OCI-LY7 (cell line): ENCODE results near the gene RNF130. TPM values are rescaled to one million over a fixed set of nuclear protein-coding genes. Genes with fewer than 3 reads are reported as not detected.

ENCODE experiments used
- BruUV-seq: library from RNA; stranded (reverse); fragments of 400-500 nt; replicated peaks from 2 replicates; lab custom pipeline; 2021; lab: Mats Ljungman, UMichigan
- CTCF ChIA-PET: fragments of 300-600 bp; sonication (Branson Sonifier 250); formaldehyde crosslinking; loops from one replicate; lab custom pipeline; 2022; ENCODE audit warnings: antibody characterized with exemption; ENCODE audit not compliant: unreplicated experiment; lab: Charles Lee
- POLR2A ChIA-PET: fragments of 300-600 bp; sonication (Branson Sonifier 250); formaldehyde crosslinking; loops from one replicate; lab custom pipeline; 2022; ENCODE audit warnings: antibody characterized with exemption; lab: Charles Lee
- DNase-seq: peaks from one replicate; pipeline ENCODE4 v3.0.0-alpha.2; 2015; ENCODE audit warnings: low spot score
- H2AFZ ChIP-seq: fragments of 200-600 bp; sonication (generic), shearing (Covaris generic); 2 replicates; pipeline ENCODE4 v1.6.1; 2014; ENCODE audit warnings: mild to moderate bottlenecking, antibody characterized with exemption, low read length, moderate library complexity
- H3K27ac ChIP-seq: fragments of 200-600 bp; sonication (generic); 2 replicates; pipeline ENCODE4 v1.5.1; 2014; ENCODE audit warnings: mixed run types, low read depth, mild to moderate bottlenecking, moderate library complexity, low read length, inconsistent platforms; ENCODE audit not compliant: poor library complexity, severe bottlenecking
- H3K36me3 ChIP-seq: fragments of 200-600 bp; sonication (generic); 2 replicates; pipeline ENCODE4 v1.6.1; 2014; ENCODE audit warnings: mild to moderate bottlenecking, antibody characterized with exemption, low read length, moderate library complexity, mixed read lengths; ENCODE audit not compliant: insufficient read depth
- H3K4me1 ChIP-seq: fragments of 200-600 bp; sonication (generic); 2 replicates; pipeline ENCODE4 v1.5.1; 2014; ENCODE audit warnings: mild to moderate bottlenecking, low read length; ENCODE audit not compliant: insufficient read depth, poor library complexity, severe bottlenecking
- H3K4me2 ChIP-seq: fragments of 200-600 bp; sonication (generic); 2 replicates; pipeline ENCODE4 v1.6.1; 2014; ENCODE audit warnings: mild to moderate bottlenecking, low read length
- H3K4me3 ChIP-seq: fragments of 200-600 bp; sonication (generic); 2 replicates; pipeline ENCODE4 v1.5.1; 2014; ENCODE audit warnings: mild to moderate bottlenecking, low read depth, low read length; ENCODE audit not compliant: poor library complexity, severe bottlenecking
- H3K79me2 ChIP-seq: fragments of 200-600 bp; sonication (generic); 2 replicates; pipeline ENCODE4 v1.6.1; 2016; ENCODE audit warnings: low read depth, mild to moderate bottlenecking, low read length, moderate library complexity, mixed read lengths; ENCODE audit not compliant: insufficient read depth
- H3K9me2 ChIP-seq: fragments of 200-600 bp; sonication (generic); 2 replicates; pipeline ENCODE4 v1.6.1; 2016; ENCODE audit warnings: mild to moderate bottlenecking, low read length, mixed read lengths; ENCODE audit not compliant: insufficient read depth
- H3K9me3 ChIP-seq: fragments of 200-600 bp; sonication (generic); 2 replicates; pipeline ENCODE4 v1.6.1; 2014; ENCODE audit warnings: mild to moderate bottlenecking, mixed run types, low read length, mixed read lengths
- H4K20me1 ChIP-seq: fragments of 200-600 bp; sonication (generic); 2 replicates; pipeline ENCODE4 v1.6.1; 2014; ENCODE audit warnings: mild to moderate bottlenecking, antibody characterized with exemption, low read length, moderate library complexity, mixed read lengths; ENCODE audit not compliant: insufficient read depth
- EZH2phosphoT487 ChIP-seq: fragments of 200-600 bp; sonication (generic); IDR thresholded peaks from 2 replicates; pipeline ENCODE4 v1.6.1; 2018; ENCODE audit warnings: low read depth, borderline replicate concordance, mild to moderate bottlenecking, mixed run types, antibody characterized with exemption, low read length, moderate library complexity, mixed read lengths
- intact Hi-C: fragments of 100-400 bp; cut with micrococcal nuclease; formaldehyde crosslinking; loops from one replicate; pipeline ENCODE4 v1.10.0; 2022; ENCODE audit not compliant: unreplicated experiment
- total RNA-seq, 2 experiments: library from RNA; depleted of rRNA in 1 of 2; stranded (reverse); fragments of >200 nt in 1 of 2; shearing (Covaris generic) in 1 of 2; gene quantifications; 2 replicates each; pipeline ENCODE4 v1.2.3, GENCODE V29; 2014 to 2022
- TF ChIP-seq, protein P1 (sequence below): fragments of 200-600 bp; sonication (generic); conservative IDR thresholded peaks from 2 replicates; pipeline ENCODE4 v1.5.1; 2014; ENCODE audit warnings: mild to moderate bottlenecking, antibody characterized with exemption, low read length, moderate library complexity, mixed read lengths

The RNF130 gene
- total RNA-seq, 2 experiments from 2014 or later, result 0.16 TPM; not detected in 1

DNA sequence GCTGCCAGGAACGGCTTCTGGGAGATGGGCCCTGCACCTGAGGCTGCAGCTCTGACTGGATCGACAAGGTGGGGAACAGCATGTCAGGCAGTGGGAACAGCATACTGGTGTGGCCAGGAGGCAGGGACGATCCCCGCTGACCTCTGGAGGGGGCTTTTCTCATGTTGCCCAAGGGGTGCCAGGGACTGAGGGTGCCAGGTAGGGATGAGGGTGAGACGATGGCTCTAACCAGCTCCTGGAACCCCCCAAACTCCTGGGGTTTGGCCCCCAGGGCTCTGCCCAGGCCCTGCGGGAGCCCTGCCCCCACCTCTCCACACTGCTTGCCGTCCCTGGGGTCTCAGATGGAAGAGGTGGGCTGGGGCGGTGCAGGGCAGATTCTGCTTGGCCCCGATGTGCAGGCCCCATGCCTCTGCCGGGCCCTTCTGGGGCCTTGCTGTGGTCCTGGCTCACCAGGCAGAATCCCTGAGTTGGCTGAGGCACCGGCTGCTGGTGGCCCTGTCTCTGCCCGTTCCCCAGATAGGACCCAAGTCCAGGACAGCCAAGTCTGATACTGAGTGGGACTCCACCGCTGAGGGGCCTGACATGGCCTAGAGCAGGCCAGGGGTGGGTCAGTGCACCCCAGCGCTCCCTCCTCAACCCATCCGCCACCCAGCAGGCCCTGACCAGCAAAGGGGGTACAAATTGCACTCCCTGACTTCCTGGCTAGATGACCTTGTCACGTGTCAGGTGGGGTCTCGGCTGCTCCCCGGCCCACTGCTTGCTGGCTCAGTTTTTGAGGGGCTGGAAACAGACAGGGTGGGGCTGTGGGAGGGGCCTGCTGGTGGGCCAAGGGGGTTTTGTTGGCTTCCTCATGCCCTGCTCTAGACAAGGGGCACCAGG lies 28.4 kb upstream of the RNF130 start:
- ChIA-PET CTCF (no interaction called here), POLR2A (no interaction called here)
- no peaks in the 10 kb centered on the region for H3K9me3 ChIP-seq
- H3K79me2 ChIP-seq, result no peaks in the 10 kb centered on the region
- no peaks in the 10 kb centered on the region for H3K9me2 ChIP-seq
- BruUV-seq, result no TSS peak
- no peak overlapping the region for H3K27ac ChIP-seq
- no peaks in the 10 kb centered on the region for H3K4me1 ChIP-seq
- no peaks in the 10 kb centered on the region for H4K20me1 ChIP-seq
- no peak overlapping the region for H3K4me2 ChIP-seq
- H3K4me3 ChIP-seq, result no peak overlapping the region
- intact Hi-C loops, result no loop called here
- no peak overlapping the region for H2AFZ ChIP-seq
- TF ChIP-seq EZH2phosphoT487, result no peak
- TF ChIP-seq, protein P1, sequence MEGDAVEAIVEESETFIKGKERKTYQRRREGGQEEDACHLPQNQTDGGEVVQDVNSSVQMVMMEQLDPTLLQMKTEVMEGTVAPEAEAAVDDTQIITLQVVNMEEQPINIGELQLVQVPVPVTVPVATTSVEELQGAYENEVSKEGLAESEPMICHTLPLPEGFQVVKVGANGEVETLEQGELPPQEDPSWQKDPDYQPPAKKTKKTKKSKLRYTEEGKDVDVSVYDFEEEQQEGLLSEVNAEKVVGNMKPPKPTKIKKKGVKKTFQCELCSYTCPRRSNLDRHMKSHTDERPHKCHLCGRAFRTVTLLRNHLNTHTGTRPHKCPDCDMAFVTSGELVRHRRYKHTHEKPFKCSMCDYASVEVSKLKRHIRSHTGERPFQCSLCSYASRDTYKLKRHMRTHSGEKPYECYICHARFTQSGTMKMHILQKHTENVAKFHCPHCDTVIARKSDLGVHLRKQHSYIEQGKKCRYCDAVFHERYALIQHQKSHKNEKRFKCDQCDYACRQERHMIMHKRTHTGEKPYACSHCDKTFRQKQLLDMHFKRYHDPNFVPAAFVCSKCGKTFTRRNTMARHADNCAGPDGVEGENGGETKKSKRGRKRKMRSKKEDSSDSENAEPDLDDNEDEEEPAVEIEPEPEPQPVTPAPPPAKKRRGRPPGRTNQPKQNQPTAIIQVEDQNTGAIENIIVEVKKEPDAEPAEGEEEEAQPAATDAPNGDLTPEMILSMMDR, result no peak
- no peak for DNase-seq
- H3K36me3 ChIP-seq, result no peaks in the 10 kb centered on the region

DNA sequence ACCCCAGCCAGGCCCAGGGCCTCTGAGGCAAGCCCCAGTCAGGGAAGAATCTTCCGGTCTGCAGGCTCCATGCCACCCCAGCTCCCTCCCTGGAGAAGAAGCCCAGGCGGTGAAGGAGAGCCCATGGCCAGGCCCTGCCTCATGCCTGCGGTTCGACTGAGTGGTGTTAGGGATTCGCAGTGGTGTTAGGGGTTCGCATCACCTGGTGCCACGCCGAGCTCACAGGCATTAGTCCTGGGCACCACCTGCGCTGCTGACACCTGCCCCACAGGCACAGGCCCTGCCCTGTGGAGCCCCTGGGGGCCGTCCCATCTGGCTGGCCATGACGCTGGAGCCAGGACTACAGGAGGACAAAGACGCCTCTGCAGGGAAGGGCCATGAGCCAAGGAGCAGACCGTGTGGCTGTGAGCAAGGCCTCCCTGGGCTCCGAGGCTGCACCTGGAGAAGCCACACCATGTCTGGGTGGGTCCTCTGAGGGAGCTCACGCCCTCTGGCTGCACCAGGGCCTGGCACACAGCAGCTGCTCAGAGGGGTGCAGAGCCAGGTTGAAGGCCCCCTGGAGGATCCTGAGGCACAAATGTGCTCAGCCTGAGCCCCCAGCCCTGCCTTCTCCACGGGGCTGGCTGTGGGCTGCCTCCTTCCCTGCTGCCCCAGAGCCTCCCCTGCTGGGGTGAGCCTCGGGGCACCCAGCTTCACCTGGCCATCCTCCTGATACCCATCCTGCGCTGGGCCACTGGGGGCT lies 27.6 kb upstream of the RNF130 start:
- ChIA-PET POLR2A (no interaction called here), CTCF (no interaction called here)
- no TSS peak for BruUV-seq
- H3K36me3 ChIP-seq, result no peaks in the 10 kb centered on the region
- H4K20me1 ChIP-seq, result no peaks in the 10 kb centered on the region
- H3K79me2 ChIP-seq, result no peaks in the 10 kb centered on the region
- DNase-seq, result no peak
- H3K4me1 ChIP-seq, result no peaks in the 10 kb centered on the region
- no peak overlapping the region for H2AFZ ChIP-seq
- no peaks in the 10 kb centered on the region for H3K9me2 ChIP-seq
- no peak overlapping the region for H3K4me2 ChIP-seq
- intact Hi-C loops, result no loop called here
- TF ChIP-seq, protein P1, result no peak
- TF ChIP-seq EZH2phosphoT487, result no peak
- no peaks in the 10 kb centered on the region for H3K9me3 ChIP-seq
- no peak overlapping the region for H3K4me3 ChIP-seq
- H3K27ac ChIP-seq, result no peak overlapping the region
